SU-DHL-6 (cell line): ENCODE data around the gene SRSF4.
"Not testable (repeated sequence)": the region's sequence is repeated elsewhere in the genome, so short reads cannot be mapped to it uniquely, and the experiment has no call there.

Experiments used
- H2AFZ ChIP-seq: fragments of 200-600 bp; sonication (generic); 2 replicates; pipeline ENCODE4 v1.6.1; 2014; ENCODE audit warnings: low read depth, mild to moderate bottlenecking, moderate library complexity, mixed read lengths, antibody characterized with exemption, low read length; ENCODE audit not compliant: severe bottlenecking
- H3F3A ChIP-seq: fragments of 200-600 bp; shearing (Covaris generic); 2 replicates; pipeline ENCODE4 v1.6.0; 2016; ENCODE audit warnings: antibody characterized with exemption, mild to moderate bottlenecking; ENCODE audit not compliant: insufficient read depth
- H3K27ac ChIP-seq: fragments of 200-600 bp; sonication (generic); 2 replicates; pipeline ENCODE4 v1.5.1; 2016; ENCODE audit warnings: low read depth, mild to moderate bottlenecking, low read length, moderate library complexity, mixed read lengths
- H3K27me3 ChIP-seq: fragments of 200-600 bp; sonication (generic), shearing (Covaris generic); 2 replicates; pipeline ENCODE4 v1.6.0; 2014; ENCODE audit warnings: mild to moderate bottlenecking, low read length
- H3K36me3 ChIP-seq: fragments of 200-600 bp; sonication (generic); 2 replicates; pipeline ENCODE4 v1.6.1; 2014; ENCODE audit warnings: mild to moderate bottlenecking, low read length, mixed read lengths
- H3K4me2 ChIP-seq: fragments of 300-600, 200-600 bp; shearing (Covaris generic), sonication (generic); 2 replicates; pipeline ENCODE4 v1.6.0; 2014; ENCODE audit warnings: low read length, low read depth, mild to moderate bottlenecking; ENCODE audit not compliant: poor library complexity, severe bottlenecking
- H3K4me3 ChIP-seq: fragments of 200-600 bp; sonication (generic); 2 replicates; pipeline ENCODE4 v1.5.1; 2014; ENCODE audit warnings: antibody characterized with exemption, low read length, mild to moderate bottlenecking, mixed read lengths; ENCODE audit not compliant: insufficient read depth, poor library complexity, severe bottlenecking
- H3K79me2 ChIP-seq: fragments of 200-600 bp; sonication (generic); 2 replicates; pipeline ENCODE4 v1.6.1; 2014; ENCODE audit warnings: mild to moderate bottlenecking, low read length, moderate library complexity; ENCODE audit not compliant: insufficient read depth
- H3K9ac ChIP-seq: fragments of 200-600 bp; sonication (generic); 2 replicates; pipeline ENCODE4 v1.7.0; 2014; ENCODE audit warnings: mild to moderate bottlenecking, low read length
- H3K9me2 ChIP-seq: fragments of 200-600 bp; sonication (generic); replicated peaks from 2 replicates; pipeline ENCODE4 v1.6.1; 2014; ENCODE audit warnings: low read length; ENCODE audit not compliant: insufficient read depth
- H3K9me3 ChIP-seq: fragments of 200-600 bp; sonication (generic); 2 replicates; pipeline ENCODE4 v1.6.1; 2014; ENCODE audit warnings: low read length, mixed read lengths; ENCODE audit not compliant: insufficient read depth
- H4K20me1 ChIP-seq: fragments of 200-600 bp; sonication (generic); 2 replicates; pipeline ENCODE4 v1.6.1; 2014; ENCODE audit warnings: low read depth, mild to moderate bottlenecking, antibody characterized with exemption, low read length, moderate library complexity, mixed read lengths
- CTCF ChIP-seq: fragments of 200-600 bp; sonication (generic); IDR thresholded peaks from one replicate; pipeline ENCODE4 v1.5.1; 2017; ENCODE audit warnings: antibody characterized with exemption, mild to moderate bottlenecking, low read length, moderate library complexity; ENCODE audit not compliant: insufficient read depth, poor library complexity, severe bottlenecking
- EZH2phosphoT487 ChIP-seq: fragments of 200-600 bp; sonication (generic), shearing (Covaris generic); conservative IDR thresholded peaks from 2 replicates; pipeline ENCODE4 v1.6.1; 2018; ENCODE audit warnings: mild to moderate bottlenecking, antibody characterized with exemption, low read length, moderate library complexity, mixed read lengths

The SRSF4 gene

GRCh38 chr1:29223521-29223920, 41.8 kb upstream of the SRSF4 start:
- no peaks in the 10 kb centered on the region for H4K20me1 ChIP-seq
- no peak overlapping the region for H3K4me2 ChIP-seq
- no peaks in the 10 kb centered on the region for H3F3A ChIP-seq
- H2AFZ ChIP-seq = no peak overlapping the region
- 0 out of 2 replicates have a peak, but pooled peaks cover 6% of the 10 kb centered on the region for H3K36me3 ChIP-seq
- no peaks in the 10 kb centered on the region for H3K9me3 ChIP-seq
- no peaks in the 10 kb centered on the region for H3K9me2 ChIP-seq
- H3K27me3 ChIP-seq = no peaks in the 10 kb centered on the region
- H3K9ac ChIP-seq = no peak overlapping the region
- no peak overlapping the region for H3K27ac ChIP-seq
- no peak for TF ChIP-seq CTCF
- TF ChIP-seq EZH2phosphoT487 = no peak
- H3K4me3 ChIP-seq = no peak overlapping the region
- 0 out of 2 replicates have a peak, but pooled peaks cover 4% of the 10 kb centered on the region for H3K79me2 ChIP-seq

- Histone ChIP-seq H4K20me1 (no peaks in the 10 kb centered on the region), H3K27ac (no peak overlapping the region), H3K4me3 (no peak overlapping the region), H3K36me3 (0 out of 2 replicates have a peak, but pooled peaks cover 6% of the 10 kb centered on the region), H3K27me3 (no peaks in the 10 kb centered on the region), H3F3A (no peaks in the 10 kb centered on the region), H3K79me2 (0 out of 2 replicates have a peak, but pooled peaks cover 4% of the 10 kb centered on the region), H3K4me2 (no peak overlapping the region), H3K9me2 (no peaks in the 10 kb centered on the region), H3K9me3 (no peaks in the 10 kb centered on the region), H2AFZ (no peak overlapping the region), H3K9ac (no peak overlapping the region)
- TF ChIP-seq EZH2phosphoT487 (no peak), CTCF (no peak)
Measured at GRCh38 chr1:29222686-29223085, 41.0 kb upstream of the SRSF4 start.

GRCh38 chr1:29222260-29222659, 40.6 kb upstream of the SRSF4 start:
- H3K9me2 ChIP-seq, H3K27ac ChIP-seq, H3K27me3 ChIP-seq, H3K4me3 ChIP-seq, H2AFZ ChIP-seq, H4K20me1 ChIP-seq, H3F3A ChIP-seq, H3K79me2 ChIP-seq, H3K4me2 ChIP-seq, H3K36me3 ChIP-seq, H3K9me3 ChIP-seq, H3K9ac ChIP-seq: not testable (repeated sequence)

GRCh38 chr1:29221296-29221695, 39.6 kb upstream of the SRSF4 start:
- Histone ChIP-seq H3K27ac (no peak overlapping the region), H3K9ac (no peak overlapping the region), H4K20me1 (no peaks in the 10 kb centered on the region), H3K9me2 (no peaks in the 10 kb centered on the region), H2AFZ (no peak overlapping the region), H3K9me3 (no peaks in the 10 kb centered on the region), H3F3A (no peaks in the 10 kb centered on the region), H3K4me2 (no peak overlapping the region), H3K4me3 (no peak overlapping the region), H3K36me3 (0 out of 2 replicates have a peak, but pooled peaks cover 6% of the 10 kb centered on the region), H3K79me2 (no peaks in the 10 kb centered on the region), H3K27me3 (no peaks in the 10 kb centered on the region)
- TF ChIP-seq EZH2phosphoT487 (no peak), CTCF (no peak)
